ENCODE data around the gene CWC25. TPM values are rescaled to one million over a fixed set of nuclear protein-coding genes. Genes with fewer than 3 reads are reported as not detected.

Gene CWC25
- total RNA-seq, 1 donor from 2014 or later: 8.7 TPM

GRCh38 chr17:38871247-38872015 is 46.3 kb upstream of the CWC25 start:
- Histone ChIP-seq H3K4me3 (peak overlapping the region; percentile 99), H3K36me3 (no peaks in the 10 kb centered on the region), H3K4me1 (peaks cover 81% of the 10 kb centered on the region), H3K9me3 (replicated peaks) (no peaks in the 10 kb centered on the region), H3K27ac (replicated peaks) (peak overlapping the region; percentile 97), H3K27me3 (ENCODE audit: low read depth) (no peaks in the 10 kb centered on the region)
- TF ChIP-seq CTCF (IDR thresholded peaks at IDR 0.05; ENCODE audit: borderline replicate concordance): no peak
- DNase-seq: peak; percentile 50
- intact Hi-C loops (cut with micrococcal nuclease): no loop called here

- Histone ChIP-seq H3K36me3 (no peaks in the 10 kb centered on the region), H3K27ac (replicated peaks) (peak overlapping the region; percentile 97), H3K4me3 (peak overlapping the region; percentile 99), H3K9me3 (replicated peaks) (no peaks in the 10 kb centered on the region), H3K27me3 (ENCODE audit: low read depth) (no peaks in the 10 kb centered on the region), H3K4me1 (peaks cover 71% of the 10 kb centered on the region)
- intact Hi-C loops (cut with micrococcal nuclease): no loop called here
- TF ChIP-seq CTCF (IDR thresholded peaks at IDR 0.05; ENCODE audit: borderline replicate concordance): no peak
- DNase-seq: peak; percentile 79
These were observed 45.4 kb upstream of the CWC25 start for GRCh38 chr17:38870259-38871165.

- H3K4me3 ChIP-seq: peak within 1 kb of the TSS; percentile 99
- TF ChIP-seq CTCF (IDR thresholded peaks at IDR 0.05; ENCODE audit: borderline replicate concordance): no peak
- H3K27ac ChIP-seq (replicated peaks): peak within 1 kb of the TSS; percentile 97
- no peaks in the 10 kb centered on the region for H3K27me3 ChIP-seq (ENCODE audit: low read depth)
- DNase-seq: peak; percentile 90
- H3K36me3 ChIP-seq: no peaks in the 10 kb centered on the region
- intact Hi-C loops (cut with micrococcal nuclease): loop anchor here (10.0 kb wide), 1 partner anchor 55 kb away; the partner anchor contains the start of gene LASP1NB
- H3K4me1 ChIP-seq: peaks cover 63% of the 10 kb centered on the region
- no peaks in the 10 kb centered on the region for H3K9me3 ChIP-seq (replicated peaks)
These were observed 44.6 kb upstream of the CWC25 start, which contains the start of gene LASP1 for GRCh38 chr17:38869526-38870258. Gene LASP1 (plus strand): TSS chr17:38870058. CDS start chr17:38870190, 132 bp downstream.

- Histone ChIP-seq H3K27me3 (ENCODE audit: low read depth) (no peaks in the 10 kb centered on the region), H3K4me3 (peak overlapping the region; percentile 99), H3K27ac (replicated peaks) (peak overlapping the region; percentile 97), H3K9me3 (replicated peaks) (no peaks in the 10 kb centered on the region), H3K4me1 (peaks cover 56% of the 10 kb centered on the region), H3K36me3 (no peaks in the 10 kb centered on the region)
- peak; percentile 41 for TF ChIP-seq CTCF (IDR thresholded peaks at IDR 0.05; ENCODE audit: borderline replicate concordance)
- DNase-seq: peak; percentile 85
- intact Hi-C loops (cut with micrococcal nuclease): loop anchor here (10.0 kb wide), 1 partner anchor 56 kb away; the partner anchor contains the start of gene LASP1NB
These were observed 43.9 kb upstream of the CWC25 start for GRCh38 chr17:38868817-38869525.
